ENCODE data around the gene PCYT1B.

PCYT1B gene

GRCh38 chrX:24647257-24648058 lies at the start of gene PCYT1B:
Gene PCYT1B, minus strand, starts transcription at chrX:24647347. Its CDS starts 242 bp downstream, at chrX:24647105.
- no peak for TF ChIP-seq CTCF (conservative IDR thresholded peaks at IDR 0.05)
- H3K27ac ChIP-seq = no peak within 1 kb of the TSS

- TF ChIP-seq CTCF (conservative IDR thresholded peaks at IDR 0.05) = no peak
- no peak overlapping the region for H3K27ac ChIP-seq
Measured at GRCh38 chrX:24696294-24696693, 49.1 kb upstream of the PCYT1B start.

- TF ChIP-seq CTCF (conservative IDR thresholded peaks at IDR 0.05) = no peak
- no peak overlapping the region for H3K27ac ChIP-seq
Measured at GRCh38 chrX:24694825-24695224, 47.7 kb upstream of the PCYT1B start.

GRCh38 chrX:24693453-24694202 lies 46.5 kb upstream of the PCYT1B start, which contains the start of gene POLA1:
Gene POLA1, plus strand, starts transcription at chrX:24693918. Its CDS starts 44 bp downstream, at chrX:24693962.
- peak within 1 kb of the TSS; percentile 60 for H3K27ac ChIP-seq
- TF ChIP-seq CTCF (conservative IDR thresholded peaks at IDR 0.05) = peak; percentile 61

GRCh38 chrX:24692305-24692704 lies 45.2 kb upstream of the PCYT1B start:
- no peak for TF ChIP-seq CTCF (conservative IDR thresholded peaks at IDR 0.05)
- H3K27ac ChIP-seq = no peak overlapping the region

- no peak for TF ChIP-seq CTCF (conservative IDR thresholded peaks at IDR 0.05)
Measured at GRCh38 chrX:24684048-24684447, 36.9 kb upstream of the PCYT1B start.

GRCh38 chrX:24682739-24683432 lies 35.7 kb upstream of the PCYT1B start:
- no peak overlapping the region for H3K27ac ChIP-seq
- TF ChIP-seq CTCF (conservative IDR thresholded peaks at IDR 0.05) = no peak

More at GRCh38 chrX:24684048-24684447, 36.9 kb upstream of the PCYT1B start:
- H3K27ac ChIP-seq = no peak overlapping the region

All from VCaP (cell line).